T-helper 1 cell treated with Interleukin-12 subunit alpha and Interleukin-12 subunit beta and Interleukin-4 antibody, amounts not matched to agents 30 ng/mL and 1 ng/mL, for 36 hours (primary cell): ENCODE results near the gene CEP350. TPM values are rescaled to one million over a fixed set of nuclear protein-coding genes. Genes with fewer than 3 reads are reported as not detected.

Experiments
- intact Hi-C: fragments of 100-400 bp; cut with micrococcal nuclease; formaldehyde crosslinking; loops from one replicate; pipeline ENCODE4 v1.15.1; 2024
- total RNA-seq: library from RNA; stranded (reverse); gene quantifications from 2 replicates; pipeline ENCODE4 v1.2.3, GENCODE V29; 2022

Gene CEP350
- total RNA-seq, 1 donor from 2014 or later = 51.0 TPM

DNA sequence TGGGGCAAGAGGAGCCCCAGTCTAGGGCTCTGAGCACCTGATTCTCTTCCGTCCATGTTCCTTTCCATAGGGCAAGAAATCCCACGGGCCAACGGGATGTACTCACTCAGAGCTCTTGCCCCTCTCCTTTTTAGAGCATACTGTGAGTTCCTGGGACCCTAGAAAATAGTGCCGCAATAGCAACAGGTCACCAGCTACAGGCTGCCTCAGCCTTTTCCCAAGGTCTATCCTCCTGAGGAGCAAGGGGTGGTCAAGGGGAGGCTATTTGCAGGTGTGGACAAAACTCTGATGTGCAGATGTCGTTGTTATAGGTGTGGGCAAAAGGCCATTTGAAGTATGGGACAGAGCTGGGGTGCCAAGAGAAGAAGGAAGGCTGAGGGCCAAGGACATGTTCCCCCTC lies 198.4 kb downstream of the CEP350 start:
- intact Hi-C loops = loop anchor here (5.0 to 10.0 kb wide), 4 partner anchors 861 to 1002 kb away; partner anchors contain the start of genes MR1 and SOAT1

DNA sequence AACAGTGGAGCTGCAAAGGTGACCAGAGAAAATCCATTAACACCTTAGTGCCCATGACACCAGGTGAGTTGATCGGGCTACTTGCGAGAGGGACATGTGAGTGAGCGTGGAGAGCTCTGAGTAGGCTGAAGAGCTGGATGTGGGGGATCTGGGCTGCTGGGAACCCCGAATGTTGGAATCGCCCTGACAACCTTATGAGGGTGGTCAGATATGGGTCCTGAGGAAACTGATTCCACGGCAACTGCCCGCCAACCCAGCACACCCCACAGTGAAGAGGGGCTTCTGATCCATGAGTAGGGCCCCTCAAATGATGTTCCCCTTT lies 199.4 kb downstream of the CEP350 start:
- intact Hi-C loops = loop anchor here (1.0 to 10.0 kb wide), 9 partner anchors 200 to 1875 kb away; partner anchors contain the start of genes CEP350, MR1, SOAT1 and TOR1AIP1

DNA sequence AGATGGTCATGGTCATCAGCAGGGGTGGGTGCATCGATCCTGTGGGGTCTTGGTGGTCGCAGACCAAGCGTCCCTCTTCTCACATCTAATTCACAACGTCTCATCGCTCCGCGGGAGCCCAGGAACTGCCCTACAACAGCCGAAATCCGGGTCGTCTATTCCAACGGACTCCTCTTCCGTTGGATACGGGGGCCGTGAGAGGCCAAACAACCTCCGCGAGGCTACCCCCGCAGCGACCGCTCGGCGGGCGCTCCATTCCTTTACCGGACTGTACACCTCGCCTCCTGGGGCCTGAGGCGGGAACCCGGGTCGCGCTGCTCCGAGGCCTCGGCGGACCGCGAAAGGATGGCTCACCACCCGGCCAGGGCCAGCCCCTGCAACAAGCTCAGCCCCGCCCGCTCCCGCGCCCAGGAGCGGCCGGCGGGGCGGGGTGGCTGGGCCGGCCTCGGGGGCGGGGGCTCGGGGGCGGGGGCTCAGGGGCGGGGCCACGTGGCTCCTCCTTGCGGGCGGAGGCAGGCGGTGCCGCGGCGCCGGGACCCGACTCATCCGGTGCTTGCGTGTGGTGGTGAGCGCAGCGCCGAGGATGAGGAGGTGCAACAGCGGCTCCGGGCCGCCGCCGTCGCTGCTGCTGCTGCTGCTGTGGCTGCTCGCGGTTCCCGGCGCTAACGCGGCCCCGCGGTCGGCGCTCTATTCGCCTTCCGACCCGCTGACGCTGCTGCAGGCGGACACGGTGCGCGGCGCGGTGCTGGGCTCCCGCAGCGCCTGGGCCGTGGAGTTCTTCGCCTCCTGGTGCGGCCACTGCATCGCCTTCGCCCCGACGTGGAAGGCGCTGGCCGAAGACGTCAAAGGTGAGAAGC lies 199.9 kb downstream of the CEP350 start, which contains the start of gene QSOX1:
Gene QSOX1 (plus strand): TSS at position 545 of the 857 bp plus-strand sequence. CDS start 39 bp downstream, at position 584.
- intact Hi-C loops = loop anchor here (1.0 to 10.0 kb wide), 10 partner anchors 200 to 1874 kb away; partner anchors contain the start of genes CEP350, FAM20B, MR1 and SOAT1

- intact Hi-C loops = loop anchor here (2.0 to 10.0 kb wide), 6 partner anchors 340 to 1874 kb away; partner anchors contain the start of genes FAM20B and MR1
Measured at GRCh38 chr1:180155182-180155682, 200.6 kb downstream of the CEP350 start.

DNA sequence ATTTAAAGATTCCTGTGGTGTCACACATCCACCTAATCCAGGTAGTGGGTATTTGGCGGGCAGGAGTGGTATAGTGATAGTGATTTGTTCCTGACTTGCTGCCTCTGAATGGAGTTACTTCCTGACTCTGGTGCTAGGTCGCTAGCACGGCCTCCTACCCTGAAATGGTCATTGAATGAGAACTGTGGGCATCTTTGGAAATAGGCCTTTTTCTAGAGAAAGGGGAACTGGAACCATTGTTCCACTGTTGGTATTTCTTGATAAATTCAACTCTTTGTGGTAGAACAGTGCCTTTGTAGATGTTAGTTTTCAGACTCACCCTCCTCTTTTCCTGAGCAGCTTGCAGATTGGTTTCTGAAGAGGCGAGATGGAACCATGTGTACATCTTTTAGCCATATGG lies 201.6 kb downstream of the CEP350 start:
- intact Hi-C loops = loop anchor here (1.0 to 10.0 kb wide), 5 partner anchors 23 to 1129 kb away; partner anchors contain the start of genes FAM20B and MR1

GRCh38 chr1:180156631-180157091 lies 202.1 kb downstream of the CEP350 start:
- intact Hi-C loops = loop anchor here (1.0 to 10.0 kb wide), 5 partner anchors 23 to 1129 kb away; partner anchors contain the start of genes FAM20B and MR1

GRCh38 chr1:180157108-180157507 lies 202.5 kb downstream of the CEP350 start:
- intact Hi-C loops = loop anchor here (5.0 to 10.0 kb wide), 4 partner anchors 878 to 1130 kb away; partner anchors contain the start of genes FAM20B and MR1

GRCh38 chr1:180157576-180158057 lies 203.0 kb downstream of the CEP350 start:
- intact Hi-C loops = loop anchor here (5.0 to 10.0 kb wide), 4 partner anchors 877 to 1130 kb away; partner anchors contain the start of genes FAM20B and MR1

DNA sequence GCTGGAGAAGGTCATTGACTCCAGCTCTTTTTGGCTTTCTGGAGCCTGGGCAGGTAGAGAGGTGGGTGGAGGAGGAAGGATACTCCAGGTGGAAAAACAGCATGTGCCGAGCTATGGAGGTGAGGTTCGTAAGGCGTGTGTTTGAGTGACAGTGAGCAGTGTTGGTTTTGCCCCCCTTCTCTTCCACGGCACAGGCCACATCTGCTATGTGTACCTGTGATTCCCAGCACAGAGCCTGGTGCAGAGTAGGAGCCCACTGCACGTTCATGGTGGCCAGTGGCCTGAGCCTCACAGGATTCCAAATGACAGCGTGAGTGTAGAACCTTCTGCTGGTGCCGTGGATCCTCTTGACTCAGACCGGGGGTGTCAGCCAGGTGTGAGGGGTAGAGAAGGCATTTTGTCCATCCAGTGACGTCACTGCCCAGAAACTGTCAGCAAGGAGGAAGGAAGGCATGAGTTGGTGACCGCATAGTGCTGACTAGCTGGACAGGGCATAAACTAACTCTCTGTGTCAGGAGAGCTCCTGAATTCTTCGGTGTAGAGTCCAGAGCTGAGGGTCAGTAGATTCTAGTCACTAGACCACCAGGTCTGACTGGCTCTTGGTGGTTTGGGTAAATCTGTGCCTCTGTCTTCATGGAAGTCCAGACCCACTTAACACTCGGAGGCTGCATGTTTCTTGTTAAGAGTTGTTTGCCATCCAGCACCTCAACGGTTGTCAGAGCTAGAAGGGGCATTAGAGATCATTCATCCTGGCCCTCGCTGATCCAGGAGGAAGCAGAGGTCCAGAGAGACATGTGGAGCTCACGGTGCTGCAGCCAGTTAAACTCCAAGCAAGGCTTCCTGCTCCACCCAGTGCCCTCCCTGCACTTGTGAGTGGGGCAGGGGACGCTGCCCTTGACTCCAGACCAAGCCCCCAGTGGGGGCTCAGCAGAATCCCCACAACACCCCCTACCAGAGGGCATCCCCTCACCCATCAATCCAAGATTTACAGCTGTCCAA lies 203.8 kb downstream of the CEP350 start:
- intact Hi-C loops = loop anchor here (5.0 to 10.0 kb wide), 4 partner anchors 876 to 1131 kb away; partner anchors contain the start of genes FAM20B and MR1

GRCh38 chr1:180160357-180160756 lies 205.7 kb downstream of the CEP350 start:
- intact Hi-C loops = no loop called here

DNA sequence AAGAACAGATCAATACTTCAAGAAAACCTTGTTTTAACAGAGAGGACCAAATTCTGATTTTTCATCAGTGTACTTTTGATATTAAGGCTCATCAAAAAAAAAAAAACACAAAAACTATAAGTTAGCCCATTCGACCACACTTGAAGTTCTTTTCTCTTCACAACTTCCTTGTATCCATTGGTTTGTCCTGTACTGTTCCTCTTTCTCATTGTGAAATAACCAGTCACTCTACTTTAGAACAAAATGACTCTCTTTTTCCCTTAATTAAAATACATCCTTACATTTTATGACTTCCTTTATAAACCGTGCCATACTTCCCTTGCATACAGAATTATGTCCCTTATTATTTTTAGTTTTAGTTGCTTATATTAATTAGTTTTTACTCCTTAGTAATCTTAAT lies 208.4 kb downstream of the CEP350 start:
- intact Hi-C loops = no loop called here

Other genes with a start within 250 kb of the CEP350 start
- gene FAM163A, start 211.5 kb upstream of the CEP350 start, total RNA-seq = not detected in 2 replicates
- 50.4 and 52.9 TPM in 2 replicates for gene TOR1AIP2, start 77.0 kb upstream of the CEP350 start, total RNA-seq
- 98.6 and 103 TPM in 2 replicates for gene TOR1AIP1, start 72.5 kb upstream of the CEP350 start, total RNA-seq
- gene QSOX1, start 200.1 kb downstream of the CEP350 start, total RNA-seq = 40.5 and 43.2 TPM in 2 replicates